HK-2 (cell line): ENCODE measurements around the gene PRPF6.

Experiments used
- DNase-seq: peaks from one replicate; pipeline ENCODE4 v3.0.0-alpha.2; 2018; ENCODE audit not compliant: unreplicated experiment

The PRPF6 gene

GRCh38 chr20:64064145-64064698 is 83.3 kb downstream of the PRPF6 start:
- DNase-seq, result peak; percentile 76

- no peak for DNase-seq
These were observed 84.4 kb downstream of the PRPF6 start for GRCh38 chr20:64065062-64065973.

- DNase-seq, result peak; percentile 89
These were observed 85.0 kb downstream of the PRPF6 start for GRCh38 chr20:64065974-64066343.

GRCh38 chr20:64067005-64067632 is 86.2 kb downstream of the PRPF6 start:
- no peak for DNase-seq

GRCh38 chr20:64067733-64068307 is 86.9 kb downstream of the PRPF6 start:
- DNase-seq, result no peak

- DNase-seq, result no peak
These were observed 87.7 kb downstream of the PRPF6 start for GRCh38 chr20:64068386-64069208.

- no peak for DNase-seq
These were observed 88.3 kb downstream of the PRPF6 start for GRCh38 chr20:64069209-64069613.

GRCh38 chr20:64069614-64070243 is 88.8 kb downstream of the PRPF6 start:
- DNase-seq, result peak; percentile 60

- no peak for DNase-seq
These were observed 89.5 kb downstream of the PRPF6 start for GRCh38 chr20:64070244-64070993.

- no peak for DNase-seq
These were observed 90.7 kb downstream of the PRPF6 start for GRCh38 chr20:64071341-64072332.

- DNase-seq, result no peak
These were observed 91.6 kb downstream of the PRPF6 start for GRCh38 chr20:64072498-64073063.

GRCh38 chr20:64073476-64074183 is 92.7 kb downstream of the PRPF6 start:
- DNase-seq, result no peak

GRCh38 chr20:64074184-64074789 is 93.4 kb downstream of the PRPF6 start:
- no peak for DNase-seq

- DNase-seq, result no peak
These were observed 94.0 kb downstream of the PRPF6 start for GRCh38 chr20:64074963-64075362.

- no peak for DNase-seq
These were observed 94.6 kb downstream of the PRPF6 start for GRCh38 chr20:64075556-64075955.

GRCh38 chr20:64076061-64076997 is 95.4 kb downstream of the PRPF6 start:
- no peak for DNase-seq

- no peak for DNase-seq
These were observed 96.2 kb downstream of the PRPF6 start for GRCh38 chr20:64077094-64077493.
